ENCODE results near the gene MYO7B. TPM values are rescaled to one million over a fixed set of nuclear protein-coding genes. Genes with fewer than 3 reads are reported as not detected.
"Not testable (repeated sequence)": the region's sequence is repeated elsewhere in the genome, so short reads cannot be mapped to it uniquely, and the experiment has no call there.

MYO7B gene
- polyA plus RNA-seq, 2 of the 4 experiments (the other 2 are of a cell fraction) = 0.04 to 0.09 TPM

GRCh38 chr2:127542231-127542630 is 6.7 kb downstream of the MYO7B start:
- peak in 1 of 2 experiments; percentile 17; a peak in 1 of 6 replicates for ATAC-seq
- ChIA-PET POLR2A (no interaction called here), CTCF (interaction anchor here (1.0 kb wide), 1 partner anchor 37 kb away, joined by 3 read pairs; no protein-coding TSS in a partner anchor)
- Histone ChIP-seq H3K4me1 (peaks cover 8% of the 10 kb centered on the region; the same call in 1 of the 3 replicates), H3K27ac (no peak overlapping the region; a peak in 1 of 6 replicates), H3K9me3 (peaks cover 2% of the 10 kb centered on the region; the same call in 1 of the 3 replicates), H3K4me2 (no peak overlapping the region), H3K4me3 (no peak overlapping the region)
- TF ChIP-seq JUN (IDR thresholded peaks at IDR 0.05) = no peak
- TF ChIP-seq ESRRA (IDR thresholded peaks at IDR 0.05; ENCODE audit: borderline replicate concordance, low read length) = no peak
- no peak for TF ChIP-seq MAZ (IDR thresholded peaks at IDR 0.05; ENCODE audit: borderline replicate concordance, low read depth, low read length)
- TF ChIP-seq FOSB (CRISPR knock-in tag; IDR thresholded peaks at IDR 0.05) = no peak
- TF ChIP-seq POLR2A (IDR thresholded peaks at IDR 0.05; ENCODE audit: low read length) = no peak
- no peak for TF ChIP-seq ZNF302 (CRISPR knock-in tag; IDR thresholded peaks at IDR 0.05)
- no peak for TF ChIP-seq GATA3 (IDR thresholded peaks at IDR 0.05; ENCODE audit: borderline replicate concordance)
- no peak for TF ChIP-seq HES2 (IDR thresholded peaks at IDR 0.05)
- TF ChIP-seq EHF (CRISPR knock-in tag; IDR thresholded peaks at IDR 0.05) = no peak
- no peak for TF ChIP-seq HOXB13 (CRISPR knock-in tag; IDR thresholded peaks at IDR 0.05; ENCODE audit: low read depth)
- TF ChIP-seq BCL3 (IDR thresholded peaks at IDR 0.05) = no peak
- TF ChIP-seq JUNB (IDR thresholded peaks at IDR 0.05) = no peak
- no peak for TF ChIP-seq TP53 (CRISPR knock-in tag; IDR thresholded peaks at IDR 0.05)
- TF ChIP-seq NR3C1 (IDR thresholded peaks at IDR 0.05) = no peak
- TF ChIP-seq USF2 (IDR thresholded peaks at IDR 0.05) = no peak
- no peak for TF ChIP-seq SMC3 (IDR thresholded peaks at IDR 0.05)
- 84% methylated on average over 3 of the region's 3 CpGs for WGBS (ENCODE audit: missing lambda C conversion rate)
- no peak for FAIRE-seq
- no peak for DNase-seq (ENCODE audit: low read depth in 1 of 2, low spot score in 1 of 2)

GRCh38 chr2:127543013-127543501 is 7.6 kb downstream of the MYO7B start:
- H3K9me3 ChIP-seq, FAIRE-seq, H3K4me1 ChIP-seq, H3K4me3 ChIP-seq, ATAC-seq, POLR2A ChIA-PET: not testable (repeated sequence)
- Histone ChIP-seq H3K4me2 (peak overlapping the region; percentile 13; the same call in 1 of the 3 replicates), H3K27ac (peak overlapping the region in 1 of 2 experiments; percentile 13; a peak in 2 of 6 replicates)
- WGBS (ENCODE audit: missing lambda C conversion rate) = 40% methylated on average over 8 of the region's 8 CpGs
- CTCF ChIA-PET = interaction anchor here (0.6 kb wide), 1 partner anchor 57 kb away, joined by 3 read pairs; no protein-coding TSS in a partner anchor
- peak in 1 of 2 experiments; percentile 14 for DNase-seq (ENCODE audit: low read depth in 1 of 2, low spot score in 1 of 2)

GRCh38 chr2:127545189-127545588 is 9.7 kb downstream of the MYO7B start:
- Histone ChIP-seq H3K4me3 (no peak overlapping the region), H3K4me1 (peaks cover 8% of the 10 kb centered on the region; the same call in 1 of the 3 replicates), H3K27ac (no peak overlapping the region), H3K9me3 (peaks cover 2% of the 10 kb centered on the region; the same call in 1 of the 3 replicates), H3K4me2 (no peak overlapping the region)
- DNase-seq (ENCODE audit: low read depth in 1 of 2, low spot score in 1 of 2) (no peak), ATAC-seq (no peak), FAIRE-seq (no peak)
- ChIA-PET CTCF (no interaction called here), POLR2A (no interaction called here)
- TF ChIP-seq ZNF302 (CRISPR knock-in tag; IDR thresholded peaks at IDR 0.05) (no peak), HOXB13 (CRISPR knock-in tag; IDR thresholded peaks at IDR 0.05; ENCODE audit: low read depth) (no peak), REST (IDR thresholded peaks at IDR 0.05) (no peak), USF2 (IDR thresholded peaks at IDR 0.05) (no peak), FOSL2 (IDR thresholded peaks at IDR 0.05) (no peak), FOSL2 (CRISPR knock-in tag; IDR thresholded peaks at IDR 0.05) (no peak), POLR2A (IDR thresholded peaks at IDR 0.05; ENCODE audit: low read length) (no peak)
- WGBS (ENCODE audit: missing lambda C conversion rate) = 55% methylated on average over 6 of the region's 6 CpGs

Data from A549 (cell line).